Measurements from ENCODE around the gene TMEM150B.

DNA sequence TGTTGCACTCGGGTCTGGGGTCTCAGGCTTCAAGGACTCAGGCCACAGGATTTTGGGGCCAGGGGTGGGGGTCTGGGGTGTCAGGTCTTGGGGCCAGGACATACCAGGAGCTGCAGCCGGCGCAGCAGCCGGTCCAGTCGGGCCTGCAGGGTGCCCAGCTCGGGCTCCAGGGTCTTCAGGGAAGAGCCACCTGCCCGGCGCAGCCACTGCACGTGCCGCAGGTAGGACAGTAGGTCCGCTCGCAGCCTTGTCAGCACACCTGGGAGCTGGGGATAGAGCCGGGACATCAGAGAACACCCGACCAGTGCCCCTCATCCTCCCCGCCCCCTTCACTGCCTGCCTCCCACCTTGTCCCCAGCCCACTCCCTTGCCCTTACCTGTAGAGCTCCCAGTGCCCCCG is 43.0 kb upstream of the TMEM150B start:
- TF ChIP-seq, protein P1, sequence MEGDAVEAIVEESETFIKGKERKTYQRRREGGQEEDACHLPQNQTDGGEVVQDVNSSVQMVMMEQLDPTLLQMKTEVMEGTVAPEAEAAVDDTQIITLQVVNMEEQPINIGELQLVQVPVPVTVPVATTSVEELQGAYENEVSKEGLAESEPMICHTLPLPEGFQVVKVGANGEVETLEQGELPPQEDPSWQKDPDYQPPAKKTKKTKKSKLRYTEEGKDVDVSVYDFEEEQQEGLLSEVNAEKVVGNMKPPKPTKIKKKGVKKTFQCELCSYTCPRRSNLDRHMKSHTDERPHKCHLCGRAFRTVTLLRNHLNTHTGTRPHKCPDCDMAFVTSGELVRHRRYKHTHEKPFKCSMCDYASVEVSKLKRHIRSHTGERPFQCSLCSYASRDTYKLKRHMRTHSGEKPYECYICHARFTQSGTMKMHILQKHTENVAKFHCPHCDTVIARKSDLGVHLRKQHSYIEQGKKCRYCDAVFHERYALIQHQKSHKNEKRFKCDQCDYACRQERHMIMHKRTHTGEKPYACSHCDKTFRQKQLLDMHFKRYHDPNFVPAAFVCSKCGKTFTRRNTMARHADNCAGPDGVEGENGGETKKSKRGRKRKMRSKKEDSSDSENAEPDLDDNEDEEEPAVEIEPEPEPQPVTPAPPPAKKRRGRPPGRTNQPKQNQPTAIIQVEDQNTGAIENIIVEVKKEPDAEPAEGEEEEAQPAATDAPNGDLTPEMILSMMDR (IDR thresholded peaks at IDR 0.05): no peak
- TF ChIP-seq POLR2A (IDR thresholded peaks at IDR 0.05): no peak
- TF ChIP-seq POLR2AphosphoS5 (IDR thresholded peaks at IDR 0.05; ENCODE audit: insufficient read depth in 1 of 2, low read depth in 1 of 2): no peak
